WI38 (cell line): ENCODE data around the gene SEMA6A.

ENCODE experiments used
- H3K4me3 ChIP-seq: 2 replicates; pipeline ENCODE4 v1.5.1; 2011; ENCODE audit warnings: low read depth, mild to moderate bottlenecking, control low read depth, low read length
- TF ChIP-seq, protein P1 (sequence below): IDR thresholded peaks from 2 replicates; pipeline ENCODE4 v1.5.1; 2012; ENCODE audit warnings: low read depth, mild to moderate bottlenecking, control low read depth, low read length

The SEMA6A gene

DNA sequence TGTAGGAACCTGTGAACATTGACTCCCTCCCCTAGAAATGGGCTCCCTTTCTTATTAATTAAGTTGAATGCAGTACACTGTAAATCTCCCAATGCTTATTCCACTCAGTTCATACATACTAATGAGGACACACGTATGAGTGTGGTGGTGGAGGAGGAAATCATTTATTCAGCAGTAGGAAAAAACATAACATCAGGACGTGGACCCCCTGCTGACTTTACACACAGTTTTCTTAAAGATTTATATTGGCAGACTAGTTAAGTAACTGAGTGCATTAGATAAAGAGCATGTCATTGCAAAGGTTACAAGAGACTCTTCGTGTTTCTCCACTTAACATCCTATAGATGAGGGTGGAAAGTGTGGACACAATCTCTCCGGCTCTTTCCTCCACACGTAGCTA lies 37.8 kb upstream of the SEMA6A start:
- TF ChIP-seq, protein P1, sequence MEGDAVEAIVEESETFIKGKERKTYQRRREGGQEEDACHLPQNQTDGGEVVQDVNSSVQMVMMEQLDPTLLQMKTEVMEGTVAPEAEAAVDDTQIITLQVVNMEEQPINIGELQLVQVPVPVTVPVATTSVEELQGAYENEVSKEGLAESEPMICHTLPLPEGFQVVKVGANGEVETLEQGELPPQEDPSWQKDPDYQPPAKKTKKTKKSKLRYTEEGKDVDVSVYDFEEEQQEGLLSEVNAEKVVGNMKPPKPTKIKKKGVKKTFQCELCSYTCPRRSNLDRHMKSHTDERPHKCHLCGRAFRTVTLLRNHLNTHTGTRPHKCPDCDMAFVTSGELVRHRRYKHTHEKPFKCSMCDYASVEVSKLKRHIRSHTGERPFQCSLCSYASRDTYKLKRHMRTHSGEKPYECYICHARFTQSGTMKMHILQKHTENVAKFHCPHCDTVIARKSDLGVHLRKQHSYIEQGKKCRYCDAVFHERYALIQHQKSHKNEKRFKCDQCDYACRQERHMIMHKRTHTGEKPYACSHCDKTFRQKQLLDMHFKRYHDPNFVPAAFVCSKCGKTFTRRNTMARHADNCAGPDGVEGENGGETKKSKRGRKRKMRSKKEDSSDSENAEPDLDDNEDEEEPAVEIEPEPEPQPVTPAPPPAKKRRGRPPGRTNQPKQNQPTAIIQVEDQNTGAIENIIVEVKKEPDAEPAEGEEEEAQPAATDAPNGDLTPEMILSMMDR: no peak
- H3K4me3 ChIP-seq: no peak overlapping the region

DNA sequence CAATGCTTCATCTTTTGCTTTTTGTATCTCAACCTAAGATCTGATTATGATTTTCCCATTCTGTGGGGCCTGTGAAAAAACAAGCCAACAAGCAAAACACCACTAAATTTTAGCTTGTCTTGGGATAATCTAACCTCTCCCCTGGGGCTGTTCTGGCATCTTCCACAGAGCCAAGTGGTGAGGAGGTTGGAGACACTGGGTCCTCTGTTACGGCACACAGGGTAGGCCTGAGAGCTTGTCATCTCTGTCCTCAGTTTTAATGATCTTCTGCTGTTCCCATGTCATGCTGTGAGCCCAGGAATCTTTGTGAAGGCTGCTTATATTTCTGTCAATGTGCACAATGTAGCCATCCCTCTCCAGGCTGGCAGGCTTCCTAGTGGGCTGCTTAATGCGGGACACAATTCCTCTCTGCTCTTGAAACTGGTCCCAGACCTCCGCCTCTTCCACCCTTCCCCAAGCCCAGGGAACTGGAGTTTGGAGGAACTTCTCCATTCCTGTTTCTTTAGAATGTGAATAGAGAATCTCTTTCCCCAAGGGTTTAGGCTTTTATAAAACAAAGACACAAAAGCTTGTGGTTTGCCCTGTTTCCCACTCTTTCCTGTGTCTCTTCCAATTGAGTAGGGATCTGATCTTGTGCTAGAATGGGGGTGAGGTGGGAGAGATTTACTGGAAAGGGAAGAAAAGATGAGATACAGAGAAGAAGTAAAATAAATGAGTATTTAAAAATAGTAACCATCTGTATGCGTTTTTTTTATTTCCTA lies 30.9 kb upstream of the SEMA6A start:
- H3K4me3 ChIP-seq: no peak overlapping the region
- TF ChIP-seq, protein P1: no peak

DNA sequence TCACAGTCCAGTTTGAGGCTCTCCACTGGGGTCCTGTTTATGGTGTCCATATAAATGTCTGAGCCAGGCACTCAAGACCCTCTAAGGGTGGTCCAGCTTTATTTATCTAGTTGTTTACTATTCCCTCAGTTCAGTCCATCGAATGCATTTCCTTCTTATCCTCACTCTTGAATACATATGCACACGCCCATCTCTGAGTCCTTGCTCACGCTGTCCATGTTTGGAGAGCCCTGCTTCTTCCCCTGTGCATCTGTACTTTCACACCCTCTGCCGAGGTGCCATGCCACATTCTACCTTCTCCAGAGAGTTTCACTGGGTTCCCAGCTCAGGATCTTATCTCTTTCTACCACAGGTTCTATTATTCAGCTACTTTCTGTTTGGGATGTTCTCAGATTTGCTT lies 30.2 kb upstream of the SEMA6A start:
- no peak overlapping the region for H3K4me3 ChIP-seq
- TF ChIP-seq, protein P1: no peak

DNA sequence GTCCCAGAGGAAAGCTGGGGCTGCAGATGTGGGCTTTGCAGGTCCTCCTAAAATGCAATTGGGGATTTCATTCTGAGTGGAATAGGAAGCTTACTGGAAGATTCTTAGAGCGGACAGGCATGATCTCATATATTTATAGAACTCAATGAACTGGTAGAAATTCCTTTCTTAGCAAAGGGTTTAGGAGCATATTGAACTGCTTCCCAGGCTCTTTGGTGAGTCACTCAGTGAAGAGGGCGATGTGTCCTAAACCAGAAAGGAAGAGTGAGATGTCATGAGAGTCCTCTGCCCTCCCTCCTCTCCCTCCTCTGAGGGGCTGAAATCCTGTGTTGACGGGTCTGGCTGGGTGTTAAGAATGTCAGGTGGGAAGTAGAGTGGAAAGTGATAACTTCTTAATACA lies 26.3 kb upstream of the SEMA6A start:
- no peak overlapping the region for H3K4me3 ChIP-seq
- TF ChIP-seq, protein P1: no peak

DNA sequence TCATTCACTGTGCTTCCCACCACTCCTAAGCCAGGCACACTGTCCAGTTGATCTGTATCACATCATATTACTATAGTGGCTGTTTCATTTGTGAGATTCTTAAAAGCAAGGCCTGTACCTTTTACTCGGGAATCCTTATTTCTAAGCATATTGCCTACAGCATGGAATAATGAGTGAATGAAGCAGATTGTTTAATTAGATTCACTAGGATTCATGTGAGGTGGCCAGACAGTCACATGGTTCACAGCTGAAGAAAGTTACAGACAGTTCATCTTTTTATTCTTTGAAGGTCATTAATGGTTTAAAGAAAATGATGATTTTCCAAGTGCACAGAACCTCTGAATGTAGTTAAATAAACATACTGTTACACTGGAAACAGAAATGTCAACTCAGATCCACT lies 24.3 kb upstream of the SEMA6A start:
- no peak overlapping the region for H3K4me3 ChIP-seq
- TF ChIP-seq, protein P1: no peak

DNA sequence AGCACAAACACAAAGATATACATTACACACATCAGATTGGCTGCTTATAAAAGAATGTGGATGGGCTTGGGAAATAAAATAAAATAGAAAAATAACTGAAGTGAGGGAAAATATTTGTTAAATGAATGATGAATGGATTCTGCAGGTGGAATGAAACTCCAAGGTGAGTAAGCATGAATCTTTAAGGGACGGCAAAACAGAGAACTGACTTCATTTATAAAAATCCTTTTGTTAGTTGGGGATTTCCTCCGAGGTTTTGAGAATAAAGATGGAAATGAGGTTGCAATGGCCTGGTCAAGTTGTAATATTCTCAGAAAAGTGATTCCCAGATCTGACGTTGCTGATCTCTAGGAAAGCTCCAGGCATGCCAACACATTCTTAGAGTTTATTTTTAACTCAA lies 20.9 kb upstream of the SEMA6A start:
- TF ChIP-seq, protein P1: no peak
- no peak overlapping the region for H3K4me3 ChIP-seq

DNA sequence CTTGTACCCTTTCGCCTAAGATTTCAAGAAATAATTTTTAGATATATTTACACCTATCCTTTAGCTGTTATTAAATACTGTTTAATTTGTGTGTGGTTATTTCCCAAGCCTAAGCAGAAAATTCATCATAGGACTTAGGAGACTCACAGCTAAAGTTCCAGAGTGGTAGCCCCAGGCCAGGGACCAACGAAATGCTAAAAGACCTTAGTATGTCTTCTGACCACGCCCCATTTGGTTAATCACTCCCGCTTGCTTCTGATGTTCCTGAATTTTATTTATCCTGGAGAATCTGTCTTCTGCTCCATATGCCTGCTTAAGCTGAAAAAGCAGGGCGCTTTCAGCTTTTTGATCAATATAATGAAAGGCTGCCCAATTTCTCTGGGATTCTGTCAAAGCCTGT lies 18.7 kb upstream of the SEMA6A start:
- TF ChIP-seq, protein P1: no peak

More for the DNA sequence above, 18.7 kb upstream of the SEMA6A start:
- H3K4me3 ChIP-seq: no peak overlapping the region
